Activated T-cell treated with anti-CD3 and anti-CD28 coated beads, Interleukin-2, amount 50 U/mL, for 24 hours (primary cell): Measurements from ENCODE around the gene TMEM39B.
"Not testable (repeated sequence)": the region's sequence is repeated elsewhere in the genome, so short reads cannot be mapped to it uniquely, and the experiment has no call there.

Experiments
- DNase-seq: peaks from one replicate; pipeline ENCODE4 v3.0.0-alpha.2; 2020
- H3K27ac Mint-ChIP-seq: 2 replicates; pipeline ENCODE4 v1.8.0; 2020; ENCODE audit warnings: mild to moderate bottlenecking, mixed read lengths
- H3K27me3 Mint-ChIP-seq: 2 replicates; pipeline ENCODE4 v1.8.0; 2020; ENCODE audit warnings: mixed read lengths
- H3K36me3 Mint-ChIP-seq: 2 replicates; pipeline ENCODE4 v1.8.0; 2020; ENCODE audit warnings: low read depth, mixed read lengths
- H3K4me1 Mint-ChIP-seq: 2 replicates; pipeline ENCODE4 v1.8.0; 2020; ENCODE audit warnings: low read depth, mixed read lengths
- H3K4me3 Mint-ChIP-seq: 2 replicates; pipeline ENCODE4 v1.8.0; 2020; ENCODE audit warnings: mild to moderate bottlenecking, moderate library complexity, mixed read lengths
- H3K9me3 Mint-ChIP-seq: 2 replicates; pipeline ENCODE4 v1.8.0; 2020; ENCODE audit warnings: mixed read lengths

TMEM39B gene

GRCh38 chr1:32143302-32143695 is 70.6 kb downstream of the TMEM39B start:
- Mint-ChIP-seq H3K36me3 (peaks cover 57% of the 10 kb centered on the region), H3K4me1 (peaks cover 69% of the 10 kb centered on the region)
- DNase-seq, H3K27ac Mint-ChIP-seq, H3K9me3 Mint-ChIP-seq, H3K27me3 Mint-ChIP-seq, H3K4me3 Mint-ChIP-seq: not testable (repeated sequence)

GRCh38 chr1:32144033-32144432 is 71.3 kb downstream of the TMEM39B start:
- no peak overlapping the region for H3K27ac Mint-ChIP-seq
- DNase-seq: no peak
- H3K27me3 Mint-ChIP-seq: no peaks in the 10 kb centered on the region
- peaks cover 64% of the 10 kb centered on the region for H3K4me1 Mint-ChIP-seq
- H3K36me3 Mint-ChIP-seq: peaks cover 57% of the 10 kb centered on the region
- H3K4me3 Mint-ChIP-seq: no peak overlapping the region
- peaks cover 5% of the 10 kb centered on the region for H3K9me3 Mint-ChIP-seq

GRCh38 chr1:32147799-32148198 is 75.1 kb downstream of the TMEM39B start:
- H3K9me3 Mint-ChIP-seq, H3K4me3 Mint-ChIP-seq, DNase-seq, H3K27ac Mint-ChIP-seq, H3K27me3 Mint-ChIP-seq: not testable (repeated sequence)
- H3K36me3 Mint-ChIP-seq: peaks cover 49% of the 10 kb centered on the region
- H3K4me1 Mint-ChIP-seq: peaks cover 47% of the 10 kb centered on the region

GRCh38 chr1:32150847-32151246 is 78.1 kb downstream of the TMEM39B start:
- Mint-ChIP-seq H3K27ac (no peak overlapping the region), H3K36me3 (peaks cover 52% of the 10 kb centered on the region), H3K27me3 (no peaks in the 10 kb centered on the region), H3K9me3 (peaks cover 6% of the 10 kb centered on the region), H3K4me3 (no peak overlapping the region), H3K4me1 (peaks cover 23% of the 10 kb centered on the region)
- DNase-seq: no peak

GRCh38 chr1:32151319-32151787 is 78.6 kb downstream of the TMEM39B start:
- DNase-seq: no peak
- H3K9me3 Mint-ChIP-seq: peaks cover 6% of the 10 kb centered on the region
- H3K4me3 Mint-ChIP-seq: no peak overlapping the region
- no peaks in the 10 kb centered on the region for H3K27me3 Mint-ChIP-seq
- H3K27ac Mint-ChIP-seq: no peak overlapping the region
- H3K4me1 Mint-ChIP-seq: peaks cover 19% of the 10 kb centered on the region
- peaks cover 52% of the 10 kb centered on the region for H3K36me3 Mint-ChIP-seq
